ENCODE measurements around the gene EMC8. TPM values are rescaled to one million over a fixed set of nuclear protein-coding genes. Genes with fewer than 3 reads are reported as not detected.

The EMC8 gene
- total and polyA plus RNA-seq, 2 of the 8 experiments (the other 6 are each of a cell fraction or from before 2014, with no cell fraction given): 52.2 to 69.7 TPM

- TF ChIP-seq KDM1A (IDR thresholded peaks at IDR 0.05; ENCODE audit: borderline replicate concordance, low read length): no peak
- no peak for TF ChIP-seq CBX8 (IDR thresholded peaks at IDR 0.05; ENCODE audit: borderline replicate concordance, low read depth, low read length)
- TF ChIP-seq ZNF274 (IDR thresholded peaks at IDR 0.05; ENCODE audit: borderline replicate concordance, extremely low read depth, low read length): no peak
- TF ChIP-seq NANOG (IDR thresholded peaks at IDR 0.05; ENCODE audit: insufficient read depth, low read depth, low read length, poor library complexity, severe bottlenecking): no peak
- no peak for TF ChIP-seq TCF12 (IDR thresholded peaks at IDR 0.05; ENCODE audit: low read depth, low read length)
- no peak for TF ChIP-seq SRF (IDR thresholded peaks at IDR 0.05; ENCODE audit: low read depth, low read length)
- no peak for TF ChIP-seq GTF2F1 (IDR thresholded peaks at IDR 0.05; ENCODE audit: borderline replicate concordance, low read depth, low read length)
These were observed 36.4 kb downstream of the EMC8 start (continued) for GRCh38 chr16:85762970-85763369.

All from H1 (cell line).